Measurements from ENCODE around the gene RNU6-9. TPM values are rescaled to one million over a fixed set of nuclear protein-coding genes. Genes with fewer than 3 reads are reported as not detected.

RNU6-9 gene
- total and polyA plus RNA-seq, 2 experiments from 2014 or later = not detected

DNA sequence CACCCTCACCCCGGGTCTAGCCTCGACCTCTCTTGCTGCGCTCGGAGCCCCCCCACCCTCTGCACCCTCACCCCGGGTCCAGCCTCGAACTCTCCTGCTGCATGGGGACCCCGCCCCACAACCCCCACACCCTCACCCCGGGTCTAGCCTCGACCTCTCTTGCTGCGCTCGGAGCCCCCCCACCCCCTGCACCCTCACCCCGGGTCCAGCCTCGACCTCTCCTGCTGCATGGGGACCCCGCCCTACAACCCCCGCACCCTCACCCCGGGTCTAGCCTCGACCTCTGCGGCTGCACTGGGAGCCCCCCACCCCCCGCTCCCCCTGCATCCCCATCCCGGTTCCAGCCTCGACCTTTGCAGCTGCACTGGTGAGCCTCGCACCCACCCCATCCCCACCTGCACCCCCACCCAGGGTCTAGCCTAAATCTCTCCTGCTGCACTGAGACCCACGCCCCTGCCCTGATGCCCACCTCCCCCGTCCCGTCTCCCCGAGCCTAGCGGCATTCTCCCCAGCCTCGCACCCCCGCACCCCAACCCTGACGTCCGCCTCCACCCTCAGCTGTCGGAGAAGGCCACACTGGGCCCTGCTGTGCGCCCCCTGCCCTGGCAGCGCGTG, 32.0 kb upstream of the RNU6-9 start:
- Histone ChIP-seq H3K9me3 (ENCODE audit: low read depth) (no peaks in the 10 kb centered on the region), H3K27me3 (peaks cover 32% of the 10 kb centered on the region), H3K36me3 (no peaks in the 10 kb centered on the region), H3K4me1 (ENCODE audit: low read depth) (no peaks in the 10 kb centered on the region), H3K27ac (no peak overlapping the region), H3K4me3 (no peak overlapping the region)
- no peak for DNase-seq (ENCODE audit: low read depth in 1 of 2, low spot score in 1 of 2)
- TF ChIP-seq, protein P1, sequence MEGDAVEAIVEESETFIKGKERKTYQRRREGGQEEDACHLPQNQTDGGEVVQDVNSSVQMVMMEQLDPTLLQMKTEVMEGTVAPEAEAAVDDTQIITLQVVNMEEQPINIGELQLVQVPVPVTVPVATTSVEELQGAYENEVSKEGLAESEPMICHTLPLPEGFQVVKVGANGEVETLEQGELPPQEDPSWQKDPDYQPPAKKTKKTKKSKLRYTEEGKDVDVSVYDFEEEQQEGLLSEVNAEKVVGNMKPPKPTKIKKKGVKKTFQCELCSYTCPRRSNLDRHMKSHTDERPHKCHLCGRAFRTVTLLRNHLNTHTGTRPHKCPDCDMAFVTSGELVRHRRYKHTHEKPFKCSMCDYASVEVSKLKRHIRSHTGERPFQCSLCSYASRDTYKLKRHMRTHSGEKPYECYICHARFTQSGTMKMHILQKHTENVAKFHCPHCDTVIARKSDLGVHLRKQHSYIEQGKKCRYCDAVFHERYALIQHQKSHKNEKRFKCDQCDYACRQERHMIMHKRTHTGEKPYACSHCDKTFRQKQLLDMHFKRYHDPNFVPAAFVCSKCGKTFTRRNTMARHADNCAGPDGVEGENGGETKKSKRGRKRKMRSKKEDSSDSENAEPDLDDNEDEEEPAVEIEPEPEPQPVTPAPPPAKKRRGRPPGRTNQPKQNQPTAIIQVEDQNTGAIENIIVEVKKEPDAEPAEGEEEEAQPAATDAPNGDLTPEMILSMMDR (IDR thresholded peaks at IDR 0.05; ENCODE audit: low read depth, low read length) = no peak

- no peaks in the 10 kb centered on the region for H3K4me1 ChIP-seq (ENCODE audit: low read depth)
- H3K27ac ChIP-seq = no peak overlapping the region
- H3K9me3 ChIP-seq (ENCODE audit: low read depth) = no peaks in the 10 kb centered on the region
- DNase-seq (ENCODE audit: low read depth in 1 of 2, low spot score in 1 of 2) = peak in 1 of 2 donors; percentile 68
- H3K36me3 ChIP-seq = no peaks in the 10 kb centered on the region
- TF ChIP-seq, protein P1 (IDR thresholded peaks at IDR 0.05; ENCODE audit: low read depth, low read length) = no peak
- no peak overlapping the region for H3K4me3 ChIP-seq
- H3K27me3 ChIP-seq = peaks cover 32% of the 10 kb centered on the region
Observed at GRCh38 chr19:861756-862580, 31.3 kb upstream of the RNU6-9 start.

GRCh38 chr19:862581-863314, 30.5 kb upstream of the RNU6-9 start:
- no peak overlapping the region for H3K27ac ChIP-seq
- H3K27me3 ChIP-seq = peaks cover 32% of the 10 kb centered on the region
- H3K4me1 ChIP-seq (ENCODE audit: low read depth) = no peaks in the 10 kb centered on the region
- peaks cover 2% of the 10 kb centered on the region for H3K36me3 ChIP-seq
- H3K4me3 ChIP-seq = peak overlapping the region; percentile 5
- DNase-seq (ENCODE audit: low read depth in 1 of 2, low spot score in 1 of 2) = peak; percentile 61 to 79
- no peaks in the 10 kb centered on the region for H3K9me3 ChIP-seq (ENCODE audit: low read depth)
- TF ChIP-seq, protein P1 (IDR thresholded peaks at IDR 0.05; ENCODE audit: low read depth, low read length) = no peak

GRCh38 chr19:863315-863620, 30.0 kb upstream of the RNU6-9 start:
- no peak for DNase-seq (ENCODE audit: low read depth in 1 of 2, low spot score in 1 of 2)
- no peak overlapping the region for H3K4me3 ChIP-seq
- TF ChIP-seq, protein P1 (IDR thresholded peaks at IDR 0.05; ENCODE audit: low read depth, low read length) = no peak
- H3K27ac ChIP-seq = no peak overlapping the region
- H3K27me3 ChIP-seq = peaks cover 32% of the 10 kb centered on the region
- H3K9me3 ChIP-seq (ENCODE audit: low read depth) = no peaks in the 10 kb centered on the region
- H3K4me1 ChIP-seq (ENCODE audit: low read depth) = no peaks in the 10 kb centered on the region
- H3K36me3 ChIP-seq = peaks cover 7% of the 10 kb centered on the region

DNA sequence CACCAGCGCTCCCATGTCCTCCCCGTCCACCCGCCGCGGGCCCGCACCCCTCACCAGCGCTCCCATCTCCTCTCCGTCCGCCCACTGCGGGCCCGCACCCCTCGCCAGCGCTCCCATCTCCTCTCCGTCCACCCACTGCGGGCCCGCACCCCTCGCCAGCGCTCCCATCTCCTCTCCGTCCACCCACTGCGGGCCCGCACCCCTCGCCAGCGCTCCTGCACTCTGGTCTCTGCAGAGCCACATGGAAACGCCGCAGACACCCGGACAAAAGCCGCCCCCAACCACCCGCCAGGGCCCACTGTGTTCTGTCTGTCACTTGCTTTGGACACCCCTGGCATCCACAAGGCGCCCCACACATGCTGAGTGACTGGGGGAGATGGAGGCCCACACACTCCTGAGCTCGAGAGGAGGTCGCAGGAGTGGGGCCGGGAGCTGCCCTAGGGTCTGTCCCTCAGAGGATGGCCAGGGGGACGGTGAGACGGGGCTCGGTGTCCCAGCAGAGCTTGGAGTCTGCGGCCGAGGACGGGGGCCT, 26.4 kb upstream of the RNU6-9 start:
- TF ChIP-seq, protein P1 (IDR thresholded peaks at IDR 0.05; ENCODE audit: low read depth, low read length) = no peak
- no peak overlapping the region for H3K27ac ChIP-seq
- H3K4me3 ChIP-seq = no peak overlapping the region
- no peaks in the 10 kb centered on the region for H3K9me3 ChIP-seq (ENCODE audit: low read depth)
- no peak for DNase-seq (ENCODE audit: low read depth in 1 of 2, low spot score in 1 of 2)
- peaks cover 2% of the 10 kb centered on the region for H3K27me3 ChIP-seq
- H3K4me1 ChIP-seq (ENCODE audit: low read depth) = no peaks in the 10 kb centered on the region
- peaks cover 10% of the 10 kb centered on the region for H3K36me3 ChIP-seq
